Inferior parietal cortex (tissue), 1 donor: ENCODE measurements around the gene TOPORS.
"Not testable (repeated sequence)": the region's sequence is repeated elsewhere in the genome, so short reads cannot be mapped to it uniquely, and the experiment has no call there.

Experiments used
- DNase-seq: peaks from one replicate; pipeline ENCODE4 v3.0.0-alpha.2; 2016; ENCODE audit errors: extremely low spot score

TOPORS gene

DNA sequence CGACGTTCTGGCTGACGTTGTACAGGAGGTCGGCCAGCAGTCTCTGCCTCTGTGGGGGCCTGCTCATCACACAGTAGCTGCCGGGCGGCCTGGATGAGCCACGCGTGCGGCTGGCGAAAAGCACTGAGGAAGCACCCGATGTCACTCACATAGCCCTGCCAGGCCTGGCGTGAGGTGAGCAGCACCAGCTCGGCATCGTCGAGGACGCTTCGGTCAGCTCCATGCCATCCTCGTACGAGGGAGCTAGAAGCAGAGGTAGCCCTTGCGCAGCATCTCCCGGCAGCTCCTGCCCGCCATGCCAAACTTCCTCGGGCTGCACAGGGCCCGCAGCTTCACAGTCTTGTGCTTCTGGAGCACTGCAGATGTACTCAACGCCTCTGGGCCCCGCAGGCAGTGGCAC, 14.4 kb upstream of the TOPORS start:
- no peak for DNase-seq

DNA sequence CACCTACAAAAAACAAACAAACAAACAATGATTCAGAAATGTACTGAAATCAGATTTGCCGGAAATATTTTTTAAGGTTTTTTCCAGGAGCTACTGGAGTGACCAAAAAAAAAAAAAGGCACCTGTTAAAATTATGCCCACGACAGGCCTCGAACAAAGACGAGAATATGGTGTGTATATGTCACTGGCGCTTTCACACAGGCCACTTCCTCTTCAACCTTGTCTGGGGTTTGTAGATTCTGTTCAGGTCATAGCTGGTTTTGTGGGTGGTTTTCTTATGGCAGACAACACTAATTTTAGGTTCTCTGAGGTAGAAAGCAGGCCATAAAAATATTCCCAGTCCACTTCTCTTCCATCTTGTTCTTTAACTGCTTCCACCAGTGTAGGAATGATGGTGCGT, 13.6 kb upstream of the TOPORS start:
- no peak for DNase-seq

DNA sequence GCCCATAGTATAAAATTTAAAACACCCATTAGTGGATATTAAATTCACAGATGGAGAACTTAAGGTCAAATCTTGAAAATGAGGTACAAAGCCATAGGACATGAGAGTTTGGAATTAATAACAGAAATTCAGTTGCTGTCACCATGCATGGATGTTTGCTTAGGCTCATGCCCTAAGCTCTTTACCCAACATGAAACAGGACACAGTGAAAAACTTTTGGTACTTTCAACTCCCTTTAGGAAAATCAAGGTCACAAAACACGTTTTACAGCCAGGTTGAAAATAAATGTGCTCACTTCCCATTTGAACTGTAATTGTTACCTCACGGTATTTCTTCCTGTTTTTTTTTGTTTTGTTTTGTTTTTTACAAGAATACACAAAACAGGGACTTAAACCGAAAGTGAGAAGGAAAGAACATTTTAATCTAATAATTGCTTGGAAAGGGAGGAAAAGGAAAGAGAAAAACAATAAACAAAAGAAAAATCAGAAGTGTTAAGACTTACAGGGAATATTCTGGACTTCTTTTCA, 6.1 kb upstream of the TOPORS start:
- no peak for DNase-seq

DNA sequence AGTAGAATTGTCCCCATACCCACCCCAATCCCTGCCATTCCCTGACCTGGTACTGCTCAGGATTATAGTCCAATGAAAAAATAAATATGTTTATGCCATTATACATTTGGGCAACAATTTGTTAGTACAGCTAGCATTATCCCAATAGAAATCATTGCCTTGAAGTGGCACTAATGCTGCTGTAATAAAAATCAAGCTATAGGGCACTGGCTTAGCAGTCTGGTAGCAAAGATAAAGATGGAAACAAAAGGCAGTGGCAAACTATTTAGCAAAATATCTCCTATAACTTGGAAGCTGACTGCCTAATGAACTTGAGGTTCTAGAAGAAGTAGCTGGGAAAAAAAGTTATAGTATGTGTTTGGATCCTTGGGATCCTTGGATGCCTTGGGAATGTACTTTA, 2.2 kb upstream of the TOPORS start:
- DNase-seq = no peak

DNA sequence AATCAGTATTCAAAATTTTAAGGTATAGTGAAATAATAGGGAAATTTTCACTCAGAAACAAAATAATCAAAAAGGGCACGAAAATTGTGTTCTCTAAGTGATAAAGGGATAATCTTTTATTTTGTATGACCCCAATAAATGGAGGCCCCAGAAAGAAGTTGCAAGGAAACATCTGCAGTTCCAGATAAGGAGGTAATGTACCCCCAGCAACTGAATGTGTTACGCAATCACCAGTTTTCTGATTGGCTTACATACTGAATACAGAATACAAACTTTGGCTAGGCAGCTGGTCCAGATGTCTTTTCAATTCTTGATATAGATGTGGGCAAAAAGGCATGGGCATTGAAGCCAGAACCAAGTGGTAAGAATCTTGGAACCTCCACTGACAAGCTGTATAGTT, 1.7 kb upstream of the TOPORS start:
- DNase-seq = no peak

DNA sequence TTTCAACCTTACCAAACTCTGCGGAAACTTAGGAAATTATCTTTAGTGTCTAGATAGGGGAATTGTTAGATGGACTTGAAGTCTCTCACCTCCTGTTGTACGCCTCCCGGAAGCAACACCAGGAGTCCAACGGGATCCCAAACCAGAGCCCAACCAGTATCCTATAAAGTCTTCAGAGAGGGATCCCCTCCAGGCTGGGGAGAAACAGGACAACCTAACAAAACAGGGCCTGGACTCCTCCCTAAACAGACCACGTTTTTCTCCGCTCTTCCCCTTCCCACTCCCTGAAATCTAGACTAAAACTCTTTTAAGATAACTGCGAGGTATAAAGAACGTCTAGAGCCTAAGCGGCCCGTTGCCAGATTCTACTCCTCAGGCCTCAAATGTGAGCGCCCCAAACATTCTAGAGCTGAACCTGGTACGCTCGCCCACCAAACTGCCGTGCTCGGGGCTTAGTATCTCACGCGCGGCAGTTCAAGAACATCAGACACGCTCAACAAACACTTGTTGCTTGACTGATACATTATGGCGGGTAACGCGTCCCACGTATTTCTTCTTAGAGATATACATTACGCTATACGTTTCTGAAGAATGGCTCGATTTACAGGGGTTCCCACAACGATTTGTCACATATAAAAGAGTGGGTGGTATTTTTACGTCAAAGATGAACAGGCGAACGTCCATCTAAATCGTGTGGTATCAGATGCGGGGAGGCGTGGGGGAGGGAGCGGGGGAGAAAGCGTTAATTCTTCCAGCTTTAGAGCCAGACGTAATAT, 922 bp downstream of the TOPORS start:
- DNase-seq = peak; percentile 60

DNA sequence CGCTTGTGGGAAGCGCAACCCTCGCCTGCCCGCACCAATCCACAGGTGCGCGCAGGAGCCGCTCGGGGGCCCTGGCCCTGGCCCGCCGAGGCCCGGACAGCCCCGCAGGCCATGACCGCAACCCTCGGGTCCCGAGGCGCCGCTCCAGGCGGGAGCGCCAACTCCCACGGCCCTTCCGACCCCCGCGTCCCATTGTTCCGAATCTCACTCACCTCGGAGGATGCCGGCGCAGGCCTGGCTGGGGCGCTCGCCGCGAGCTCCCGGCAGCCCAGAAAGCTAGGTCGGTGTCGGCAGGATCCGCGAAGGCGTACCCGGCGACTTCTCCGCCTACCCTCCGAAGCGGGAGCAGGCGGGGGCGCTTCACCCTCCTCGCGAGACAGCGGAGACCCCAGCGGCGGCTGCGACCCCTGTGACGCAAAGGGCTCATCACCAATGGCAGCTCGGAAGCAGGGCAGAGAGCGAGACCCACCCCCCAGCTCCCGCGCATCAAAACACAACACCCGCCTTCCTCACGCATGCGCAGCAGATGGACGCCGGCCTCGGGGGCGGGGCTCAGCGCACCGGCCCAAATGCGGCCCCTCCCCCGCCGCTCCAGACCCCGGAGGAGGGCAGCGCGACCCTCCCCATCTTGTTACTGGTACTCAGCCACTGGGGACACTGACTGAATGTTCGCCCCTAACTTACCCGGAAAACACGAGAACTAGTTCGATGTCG, 1.7 kb downstream of the TOPORS start:
- peak; percentile 91 for DNase-seq

DNA sequence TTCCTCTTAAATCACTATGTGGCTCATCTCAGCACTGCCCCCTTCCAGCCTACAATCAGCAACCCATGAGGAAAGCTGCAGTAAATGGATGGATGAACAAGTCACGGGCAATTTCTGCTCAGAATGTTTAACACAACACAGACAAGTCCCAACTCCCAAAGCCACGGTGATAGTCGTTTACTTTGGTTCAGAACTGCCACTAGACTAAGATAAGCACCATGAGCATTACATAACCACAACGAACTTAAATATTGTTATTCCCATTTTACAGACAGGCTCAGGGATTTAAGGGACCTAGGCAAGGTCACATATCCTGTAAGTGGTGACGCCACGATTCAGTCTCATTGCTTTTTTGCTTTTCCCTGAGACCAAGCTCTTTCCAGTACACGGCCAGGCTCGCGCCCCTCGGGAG, 2.2 kb downstream of the TOPORS start:
- DNase-seq = peak; percentile 47

DNA sequence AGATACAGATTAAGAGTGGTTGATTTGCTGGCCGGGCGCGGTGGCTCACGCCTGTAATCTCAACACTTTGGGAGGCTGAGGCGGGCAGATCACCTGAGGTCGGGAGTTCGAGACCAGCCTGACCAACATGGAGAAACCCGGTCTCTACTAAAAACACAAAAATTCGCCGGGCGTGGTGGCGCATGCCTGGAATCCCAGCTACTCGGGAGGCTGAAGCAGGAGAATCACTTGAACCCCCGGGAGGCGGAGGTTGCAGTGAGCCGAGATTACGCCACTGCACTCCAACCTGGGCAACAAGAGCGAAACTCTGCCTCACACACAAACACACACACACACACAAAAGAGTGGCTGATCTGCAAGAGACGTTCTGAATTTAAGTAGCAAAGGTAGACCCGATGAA, 4.2 kb downstream of the TOPORS start:
- DNase-seq = not testable (repeated sequence)

DNA sequence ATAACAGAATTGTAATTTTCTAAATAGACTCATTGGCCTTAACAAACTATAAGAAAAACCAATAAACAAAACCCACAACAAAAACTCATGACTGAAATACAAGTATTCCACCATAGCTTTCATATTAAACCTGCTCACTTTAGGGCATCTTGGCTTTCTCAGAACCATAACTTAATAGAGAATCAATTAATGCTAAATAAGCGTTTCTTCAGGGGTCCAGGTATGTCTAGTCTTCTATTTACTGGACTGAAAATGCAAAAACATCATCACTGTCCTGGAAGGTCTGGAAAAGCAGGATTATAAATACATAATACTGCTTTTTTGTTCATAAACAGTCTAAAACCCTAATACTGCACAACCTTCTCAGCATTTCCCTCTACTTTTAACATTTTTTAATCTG, 6.5 kb downstream of the TOPORS start:
- DNase-seq = no peak

DNA sequence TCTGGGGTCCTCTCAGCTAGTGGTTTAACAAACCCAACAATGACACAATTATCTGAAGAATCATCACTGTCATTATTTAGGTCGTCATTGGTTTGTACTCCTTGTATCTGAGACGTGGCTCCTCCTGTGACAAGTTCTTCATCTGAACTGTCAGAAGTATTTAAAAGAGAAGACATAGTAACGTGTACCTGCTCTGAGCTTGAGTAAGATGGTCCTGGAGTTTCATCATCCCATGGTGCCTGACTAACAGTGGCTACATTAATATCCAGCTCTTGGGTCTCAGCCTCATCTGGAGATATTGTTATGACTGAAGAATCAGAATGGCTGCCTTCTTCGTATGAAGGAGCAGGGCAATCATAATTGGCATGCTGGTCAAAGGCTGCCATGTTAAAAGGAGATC, 9.3 kb downstream of the TOPORS start:
- no peak for DNase-seq

DNA sequence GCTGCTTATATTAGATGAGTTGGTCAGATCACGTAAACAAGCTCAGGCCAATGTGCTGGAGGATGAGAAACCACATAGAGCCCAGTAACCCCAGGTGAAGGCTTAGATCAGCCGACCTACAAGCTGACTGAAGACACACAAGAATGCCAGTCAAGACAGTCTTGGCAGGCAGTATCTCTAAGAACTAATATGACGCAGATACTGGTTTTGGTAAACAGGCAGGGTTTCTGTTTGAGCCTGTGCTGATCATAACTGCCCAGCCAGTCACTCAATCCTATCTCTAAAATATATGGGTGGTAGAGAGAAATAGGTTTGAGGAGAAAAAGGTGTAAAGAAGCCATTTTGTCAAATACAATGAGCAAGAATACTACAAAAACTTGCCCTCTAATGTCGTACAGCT, 18.6 kb downstream of the TOPORS start:
- no peak for DNase-seq

DNA sequence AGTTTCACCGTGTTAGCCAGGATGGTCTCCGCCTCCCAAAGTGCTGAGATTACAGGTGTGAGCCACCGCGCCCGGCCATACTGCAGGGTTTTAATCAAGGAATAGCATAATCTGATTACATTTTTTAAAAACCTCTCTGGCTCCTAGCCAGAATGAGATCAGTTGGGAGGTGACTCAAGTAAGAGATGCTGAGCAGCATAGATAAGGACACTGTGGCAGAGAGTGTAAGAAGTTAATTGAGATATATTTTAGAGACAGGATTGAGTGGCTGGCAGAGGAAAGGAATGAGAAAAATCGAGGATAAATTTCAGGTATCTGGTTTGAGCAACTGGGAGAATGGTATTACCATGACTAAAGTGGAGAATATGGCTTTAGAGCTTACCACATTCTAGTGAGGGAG, 19.1 kb downstream of the TOPORS start:
- no peak for DNase-seq

DNA sequence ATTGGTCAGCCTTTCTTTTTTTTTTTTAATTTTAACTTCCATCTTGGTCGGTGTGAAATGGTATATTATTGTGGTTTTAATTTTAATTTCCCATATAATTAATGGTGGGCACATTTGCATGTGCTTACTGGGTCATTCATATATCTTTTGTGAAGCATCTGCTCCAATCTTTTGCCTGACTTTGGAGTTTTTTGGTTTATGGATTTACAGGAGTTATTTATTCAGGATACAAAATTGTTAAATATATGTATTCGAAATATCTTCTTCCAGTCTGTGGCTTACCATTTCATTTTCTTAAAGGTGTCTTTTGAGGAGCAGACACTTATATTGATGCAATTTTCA, 25.7 kb downstream of the TOPORS start:
- no peak for DNase-seq

DNA sequence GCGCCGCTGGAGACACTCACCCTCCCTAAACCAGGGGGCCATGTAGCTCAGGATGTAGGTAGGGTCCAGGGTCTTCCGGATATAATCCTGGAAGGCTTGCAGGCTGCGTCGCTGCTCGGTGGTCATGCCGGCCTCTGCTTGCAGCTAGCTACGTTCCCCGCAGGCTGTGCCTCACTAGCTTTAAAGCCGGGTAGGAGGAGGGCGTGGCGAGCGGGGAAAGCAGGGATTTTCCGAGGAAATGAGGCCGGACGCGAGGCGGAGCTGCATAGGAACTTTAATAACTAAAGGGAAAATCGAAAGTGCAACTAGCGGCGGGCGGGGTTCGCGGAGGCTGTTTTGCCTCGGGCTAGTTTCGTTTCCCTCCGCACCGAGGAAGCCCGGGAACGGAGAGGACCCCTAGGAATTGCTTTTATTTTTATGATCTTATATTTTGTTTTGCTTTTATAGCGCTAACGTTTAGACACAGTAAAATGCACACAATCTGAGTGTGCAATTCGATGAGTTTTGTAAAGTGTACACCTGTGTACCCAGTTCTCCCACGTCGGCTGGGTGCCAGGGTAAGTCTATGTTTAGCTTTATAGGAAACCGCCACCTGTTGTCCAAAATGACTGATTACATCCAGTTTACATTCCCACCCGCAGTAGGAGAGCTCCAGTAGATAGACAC, 26.2 kb downstream of the TOPORS start, which contains the start of gene RIGI:
TSS of gene RIGI (minus strand) at position 156 of the 666 bp plus-strand sequence. CDS start at position 126, 30 bp downstream.
- DNase-seq = peak; percentile 73

DNA sequence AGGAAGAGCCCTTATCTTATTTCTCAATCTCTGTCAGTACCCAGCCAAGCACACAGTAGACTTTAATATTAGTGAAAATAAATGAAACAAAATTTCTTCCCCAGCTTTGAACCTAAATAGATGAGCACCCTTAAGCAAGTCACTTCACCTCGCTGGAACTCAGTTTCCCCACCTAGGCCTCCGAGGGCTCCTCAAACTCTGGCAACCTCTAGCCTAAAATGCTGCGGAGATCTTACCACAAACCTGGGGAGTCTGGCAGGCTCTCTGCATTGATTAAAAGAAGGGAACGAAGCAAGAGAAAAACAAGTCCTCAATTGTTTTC, 26.7 kb downstream of the TOPORS start:
- DNase-seq = no peak

DNA sequence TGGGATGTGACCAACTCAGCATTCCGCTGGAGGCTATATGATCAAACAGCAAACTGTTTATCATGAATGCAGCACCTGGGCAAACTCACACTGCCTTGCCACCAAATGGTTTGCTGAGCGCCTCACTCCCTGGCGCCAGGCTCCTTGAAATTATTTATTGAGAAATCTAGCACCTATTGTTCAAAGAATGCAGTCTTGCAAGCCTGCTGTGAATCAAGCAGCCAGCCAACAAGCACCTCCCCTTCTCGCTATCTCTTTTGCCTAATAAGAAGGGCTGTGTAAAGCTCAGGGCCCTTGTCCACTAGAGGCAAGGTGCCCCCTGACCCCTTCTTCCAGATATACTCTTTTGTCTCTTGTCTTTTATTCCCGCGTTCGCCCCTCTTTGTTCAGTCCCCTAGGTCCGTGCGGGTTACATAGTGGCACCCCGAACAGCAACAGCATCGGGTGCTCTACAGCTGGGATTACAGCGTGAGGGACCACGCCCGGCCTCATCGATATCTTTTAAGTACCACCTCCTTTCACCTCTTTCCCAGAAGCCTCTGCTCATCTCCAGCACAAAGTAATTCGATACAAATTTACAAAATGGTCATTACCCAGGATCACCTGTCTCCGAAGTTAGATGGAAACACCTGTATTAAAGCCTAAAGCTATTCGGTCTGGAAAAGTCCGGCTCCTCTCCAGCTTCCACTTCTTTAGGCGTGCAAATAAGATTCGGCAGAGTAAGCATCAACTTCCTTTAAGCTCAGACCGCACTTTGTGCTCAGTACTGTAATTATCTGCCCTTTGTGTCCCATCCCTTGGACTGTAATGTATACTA, 27.3 kb downstream of the TOPORS start:
- DNase-seq = peak; percentile 18

DNA sequence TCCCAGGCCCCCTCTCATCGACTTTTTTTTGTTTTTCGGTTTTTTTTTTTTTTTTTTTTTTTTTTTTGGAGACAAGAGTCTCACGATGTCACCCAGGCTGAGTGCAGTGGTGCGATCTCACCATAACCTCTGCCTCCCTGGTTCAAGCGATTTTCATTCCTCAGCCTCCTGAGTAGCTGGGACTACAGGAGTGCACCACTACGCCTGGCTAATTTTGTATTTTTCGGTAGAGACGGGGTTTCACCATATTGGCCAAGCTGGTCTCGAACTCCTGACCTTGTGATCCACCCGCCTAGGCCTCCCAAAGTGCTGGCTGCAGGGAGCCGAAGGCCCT, 27.9 kb downstream of the TOPORS start:
- not testable (repeated sequence) for DNase-seq

DNA sequence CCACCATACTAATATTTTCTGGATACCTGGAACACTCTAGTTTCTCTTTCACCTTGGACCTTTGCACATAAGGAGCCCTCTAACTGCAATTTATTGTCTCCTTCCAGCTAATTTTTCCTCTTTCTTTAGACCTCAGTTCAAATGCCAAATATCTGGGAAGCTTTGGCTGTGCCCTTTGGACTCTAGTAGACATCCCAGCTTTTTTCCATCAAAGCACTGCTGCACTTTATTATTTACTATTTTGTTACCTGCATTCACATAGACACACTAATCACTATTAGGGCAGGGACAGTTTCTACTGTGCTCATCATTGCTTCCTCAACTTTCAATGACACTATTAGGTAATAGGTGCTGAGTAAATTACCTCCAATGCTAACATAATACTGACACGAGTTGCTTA, 28.5 kb downstream of the TOPORS start:
- no peak for DNase-seq

DNA sequence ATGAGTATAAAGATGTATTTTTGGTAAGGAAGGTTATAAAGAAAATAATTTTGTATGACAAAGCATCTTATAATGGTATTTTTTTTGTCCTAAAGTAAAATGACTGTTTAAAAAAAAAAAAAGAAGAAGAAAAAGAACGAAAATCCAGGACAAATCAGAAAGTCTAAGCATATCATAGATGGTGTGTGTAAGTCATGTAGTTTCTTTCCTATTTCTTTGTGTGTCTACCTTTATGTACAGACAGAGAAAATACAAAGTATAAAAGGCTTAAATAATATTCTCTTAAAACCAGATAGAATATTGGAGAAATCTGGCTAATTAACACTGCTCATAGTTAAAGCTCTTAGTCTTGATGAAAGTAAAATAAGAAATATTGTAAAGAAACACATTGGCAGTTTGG, 34.1 kb downstream of the TOPORS start:
- no peak for DNase-seq

DNA sequence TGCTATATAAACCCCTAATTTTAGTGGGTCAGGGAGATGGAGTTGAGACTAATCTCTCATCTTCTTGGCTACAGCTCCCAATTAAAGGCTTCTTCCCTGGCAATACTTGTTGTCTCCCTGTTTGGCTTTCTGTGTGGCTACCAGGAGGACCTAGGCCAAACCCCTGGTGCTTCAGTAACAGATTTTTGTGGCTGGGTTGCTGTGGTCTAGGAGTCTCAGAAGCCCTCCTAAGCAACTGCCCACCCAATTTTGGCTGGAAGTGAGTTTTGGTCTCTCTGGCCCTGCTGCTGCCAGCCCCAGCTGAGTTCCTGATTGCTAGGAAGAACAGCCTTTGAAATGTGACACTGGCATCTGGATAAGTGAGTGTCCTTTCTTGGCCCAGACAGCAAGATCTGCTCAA, 36.1 kb downstream of the TOPORS start:
- DNase-seq = no peak

DNA sequence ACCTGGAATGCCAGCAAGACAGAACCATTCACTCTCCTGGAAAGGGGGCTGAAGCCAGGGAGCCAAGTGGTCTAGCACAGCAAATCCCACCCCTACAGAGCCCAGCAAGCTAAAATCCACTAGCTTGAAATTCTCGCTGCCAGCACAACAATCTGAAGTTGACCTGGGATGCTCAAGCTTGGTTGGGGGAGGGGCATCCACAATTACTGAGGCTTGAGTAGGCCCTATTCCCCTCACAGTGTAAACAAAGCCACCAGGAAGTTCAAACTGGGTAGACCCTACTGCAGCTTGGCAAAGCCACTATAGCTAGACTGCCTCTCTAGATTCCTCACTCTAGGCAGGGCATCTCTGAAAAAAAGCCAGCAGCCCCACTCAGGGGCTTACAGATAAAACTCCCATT, 43.7 kb downstream of the TOPORS start:
- no peak for DNase-seq
